GM18502 (cell line): ENCODE results near the gene STARD10.
"Not testable (repeated sequence)": the region's sequence is repeated elsewhere in the genome, so short reads cannot be mapped to it uniquely, and the experiment has no call there.

Experiments used
- ATAC-seq: cut with Tn5 transposase; IDR thresholded peaks from one replicate; pipeline ENCODE4 v1.9.1; 2021; ENCODE audit warnings: mild to moderate bottlenecking; ENCODE audit not compliant: unreplicated experiment, poor library complexity

The STARD10 gene, protein sequence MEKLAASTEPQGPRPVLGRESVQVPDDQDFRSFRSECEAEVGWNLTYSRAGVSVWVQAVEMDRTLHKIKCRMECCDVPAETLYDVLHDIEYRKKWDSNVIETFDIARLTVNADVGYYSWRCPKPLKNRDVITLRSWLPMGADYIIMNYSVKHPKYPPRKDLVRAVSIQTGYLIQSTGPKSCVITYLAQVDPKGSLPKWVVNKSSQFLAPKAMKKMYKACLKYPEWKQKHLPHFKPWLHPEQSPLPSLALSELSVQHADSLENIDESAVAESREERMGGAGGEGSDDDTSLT

DNA sequence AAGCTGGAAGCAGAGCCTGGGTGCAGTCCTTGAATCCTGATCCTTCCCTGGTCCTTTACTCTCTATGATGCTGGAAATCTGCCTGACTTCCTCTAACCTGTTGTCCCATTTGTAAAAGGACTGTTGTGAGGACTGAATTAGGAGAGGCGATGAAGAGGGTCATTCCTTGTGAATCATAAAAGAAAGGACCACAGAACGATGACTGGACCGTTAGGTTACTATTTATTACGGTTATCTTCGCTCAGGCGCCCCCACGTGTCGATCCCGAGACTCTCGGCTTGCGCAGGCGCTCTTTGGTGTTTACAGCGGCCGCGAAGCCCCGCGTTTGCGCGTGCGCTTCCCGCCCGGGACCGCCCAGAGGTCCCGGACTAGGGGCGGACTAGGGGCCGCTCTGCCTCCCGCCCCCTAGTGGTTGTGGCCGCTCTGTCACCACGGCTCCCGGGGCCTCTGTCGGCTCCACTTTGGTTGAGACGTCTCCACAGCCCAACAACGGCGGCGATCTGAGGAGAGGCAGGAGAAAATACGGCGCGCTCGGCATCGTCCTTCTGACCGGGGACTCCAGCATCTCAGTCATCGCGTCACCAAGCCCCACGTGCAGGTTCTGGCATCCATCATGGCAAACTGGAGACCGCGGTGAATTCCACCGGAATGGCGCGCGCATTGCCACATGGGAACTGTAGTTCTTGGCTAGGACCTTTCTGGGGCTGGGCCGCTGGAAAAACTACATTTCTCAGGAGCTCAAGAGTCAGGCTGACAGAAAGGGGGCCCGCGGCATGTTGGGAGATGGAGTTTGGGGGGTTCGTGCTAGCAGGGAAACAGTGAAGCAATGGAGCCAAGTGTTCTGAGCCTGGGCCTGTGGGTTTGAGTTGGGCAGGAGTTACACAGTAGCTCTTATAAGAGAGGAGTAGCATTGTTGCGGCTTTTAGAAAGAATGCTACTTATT lies at the start of gene STARD10:
STARD10 (minus strand) TSS at position 623 of the 943 bp plus-strand sequence. CDS start 12,866 bp downstream, outside the sequence.
- peak; percentile 86 for ATAC-seq

DNA sequence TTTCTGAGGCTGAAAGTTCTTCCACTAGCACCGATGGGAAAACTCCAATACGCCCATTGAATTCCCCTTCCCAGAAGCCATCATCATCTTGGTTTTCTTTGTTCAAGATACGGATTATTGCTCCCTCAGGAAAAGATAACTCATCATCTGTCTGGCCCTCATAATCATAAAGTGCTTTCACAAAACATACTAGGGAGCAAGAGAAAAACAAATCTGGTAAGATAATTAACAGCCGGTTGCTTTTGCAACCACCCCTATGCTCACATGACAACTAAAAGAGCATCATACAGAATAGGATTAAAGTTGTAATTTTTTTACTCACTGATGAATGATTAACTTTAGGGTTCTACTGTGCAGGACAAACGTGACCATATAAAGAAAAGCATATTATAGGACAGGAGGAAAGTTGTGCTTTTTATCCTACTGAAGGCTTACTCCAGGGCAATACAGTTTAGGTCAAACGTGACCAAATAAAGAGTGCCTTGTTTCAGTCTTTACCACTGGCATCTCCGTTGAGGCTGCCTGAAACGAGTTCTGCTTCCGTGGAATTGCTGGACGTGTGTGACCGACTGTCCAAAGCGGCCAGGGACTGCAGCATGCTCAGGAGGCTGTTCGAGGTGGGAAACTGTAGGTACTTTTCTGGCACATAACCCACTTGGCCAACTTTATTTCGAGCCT lies 48.9 kb upstream of the STARD10 start:
- ATAC-seq: no peak

DNA sequence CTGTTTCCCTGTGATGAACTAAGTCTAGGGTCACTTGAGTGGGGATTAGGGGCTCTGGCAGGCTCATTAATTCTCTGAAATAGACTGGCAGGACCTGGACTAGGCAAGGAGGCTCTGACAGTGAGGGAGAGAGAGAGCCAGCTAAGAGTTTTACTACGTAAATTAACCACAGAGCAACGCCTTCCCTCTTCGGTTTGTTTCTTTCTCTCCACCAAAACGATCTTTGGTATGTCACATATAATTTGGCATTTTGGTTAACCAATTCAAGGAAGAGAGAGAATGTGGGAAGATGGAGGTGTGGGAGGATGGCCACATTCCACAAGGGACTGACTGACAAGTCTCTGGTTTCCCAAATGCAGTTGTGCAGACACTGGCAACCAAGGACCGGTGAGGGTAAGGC lies 48.3 kb upstream of the STARD10 start:
- ATAC-seq: no peak

DNA sequence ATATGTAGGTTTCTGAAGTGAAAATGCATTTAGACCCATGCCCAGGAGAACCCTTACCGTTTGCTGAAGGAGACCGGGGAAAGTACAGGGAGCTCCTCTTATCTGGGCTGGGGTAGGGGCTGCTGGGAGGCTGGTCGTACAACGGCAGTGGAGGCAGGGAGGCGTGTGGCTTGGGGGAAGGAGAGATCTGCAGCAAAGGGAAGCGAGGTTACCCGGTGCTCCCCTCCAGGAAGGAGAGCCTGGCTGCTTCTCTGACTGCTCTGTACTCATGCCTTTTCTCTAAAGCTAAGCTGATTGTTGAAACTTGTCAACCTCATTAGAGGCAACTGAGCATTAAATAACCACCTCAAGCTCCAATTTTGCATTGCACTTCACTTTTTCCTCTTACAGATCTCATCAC lies 47.5 kb upstream of the STARD10 start:
- no peak for ATAC-seq

DNA sequence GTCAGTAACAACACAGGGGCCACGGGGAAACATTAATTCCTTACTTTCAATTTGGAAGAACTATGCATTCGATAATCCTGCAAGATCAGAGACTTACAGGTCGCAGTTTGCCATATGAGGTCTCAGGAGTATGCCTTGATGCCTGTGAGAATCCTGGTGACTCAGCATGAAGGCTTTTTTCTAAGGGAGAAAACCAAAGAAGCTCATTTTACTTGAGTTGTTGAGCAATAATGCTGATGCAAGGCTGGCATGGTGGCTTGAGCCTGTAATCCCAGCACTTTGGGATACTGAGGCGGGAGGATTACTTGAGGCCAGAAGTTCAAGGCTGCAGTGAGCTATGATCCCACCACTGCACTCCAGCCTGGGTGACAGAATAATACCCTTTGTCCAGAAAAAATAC lies 46.9 kb upstream of the STARD10 start:
- no peak for ATAC-seq

DNA sequence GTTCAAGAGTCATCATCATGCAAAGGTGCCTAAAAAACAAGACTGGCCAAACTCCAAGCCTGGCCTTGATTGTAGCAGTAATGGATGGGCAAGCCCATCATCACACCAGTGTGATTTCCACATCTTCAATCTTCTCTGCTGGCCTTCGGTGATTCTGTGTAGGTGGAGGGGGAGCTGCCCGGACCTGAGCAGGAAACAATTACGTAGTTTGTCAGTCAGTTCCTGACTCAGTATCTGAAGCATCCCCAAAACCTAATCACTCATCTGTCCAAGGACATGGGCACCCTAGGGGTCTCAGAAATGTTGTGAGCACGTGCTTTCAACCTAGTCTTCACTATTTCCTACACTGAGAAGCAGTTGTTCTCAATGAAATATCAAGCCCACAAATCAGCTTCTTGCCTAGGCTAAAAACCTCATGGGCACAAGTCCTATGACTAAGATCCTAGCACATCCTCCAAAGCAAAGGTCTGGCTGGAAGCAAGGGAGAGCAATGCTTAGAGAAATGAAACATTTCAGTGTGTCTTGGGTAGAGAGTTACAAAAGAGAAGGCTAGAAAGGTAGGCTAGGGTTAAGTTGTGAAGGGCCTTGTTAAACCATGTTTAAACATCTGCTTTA lies 45.0 kb upstream of the STARD10 start:
- ATAC-seq: no peak

DNA sequence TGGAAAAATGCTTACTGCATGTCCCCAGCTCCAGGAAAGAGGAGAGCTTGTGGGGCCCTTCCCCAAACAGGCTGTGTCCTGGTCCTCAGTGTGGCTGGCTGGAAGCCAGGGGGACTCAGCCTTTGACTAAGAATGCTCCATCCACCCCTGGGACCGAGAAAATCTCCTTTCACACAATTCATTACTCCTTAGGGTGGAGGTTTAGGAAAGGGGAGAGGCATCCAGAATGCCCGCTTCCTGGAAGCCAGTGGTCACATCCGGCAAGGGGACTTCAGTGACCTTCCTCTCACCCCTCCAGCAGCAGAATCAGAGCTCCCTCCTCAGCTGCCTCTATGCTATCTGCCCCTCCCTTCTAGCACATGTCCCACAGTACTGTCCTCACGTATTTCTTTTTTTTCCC lies 42.3 kb upstream of the STARD10 start:
- no peak for ATAC-seq

DNA sequence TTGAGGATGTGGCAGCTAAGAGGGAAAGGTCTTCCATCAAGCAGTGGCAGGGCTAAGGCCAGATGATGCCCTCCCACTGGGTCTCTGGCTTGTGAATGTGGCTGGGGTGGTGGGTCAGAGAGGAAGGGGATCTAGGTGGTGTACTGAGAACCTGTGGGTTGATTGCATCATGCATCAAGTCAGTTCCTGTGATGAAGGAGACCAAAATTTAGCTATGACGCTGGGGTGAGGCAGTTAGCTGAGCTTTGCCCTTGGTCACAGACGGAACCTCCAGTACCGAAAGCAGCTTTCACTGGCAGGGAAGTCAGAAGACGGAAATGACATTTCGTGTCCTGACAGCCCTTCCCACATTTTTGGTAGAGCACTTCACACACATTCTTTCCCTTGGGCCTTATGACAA lies 41.1 kb upstream of the STARD10 start:
- ATAC-seq: no peak

DNA sequence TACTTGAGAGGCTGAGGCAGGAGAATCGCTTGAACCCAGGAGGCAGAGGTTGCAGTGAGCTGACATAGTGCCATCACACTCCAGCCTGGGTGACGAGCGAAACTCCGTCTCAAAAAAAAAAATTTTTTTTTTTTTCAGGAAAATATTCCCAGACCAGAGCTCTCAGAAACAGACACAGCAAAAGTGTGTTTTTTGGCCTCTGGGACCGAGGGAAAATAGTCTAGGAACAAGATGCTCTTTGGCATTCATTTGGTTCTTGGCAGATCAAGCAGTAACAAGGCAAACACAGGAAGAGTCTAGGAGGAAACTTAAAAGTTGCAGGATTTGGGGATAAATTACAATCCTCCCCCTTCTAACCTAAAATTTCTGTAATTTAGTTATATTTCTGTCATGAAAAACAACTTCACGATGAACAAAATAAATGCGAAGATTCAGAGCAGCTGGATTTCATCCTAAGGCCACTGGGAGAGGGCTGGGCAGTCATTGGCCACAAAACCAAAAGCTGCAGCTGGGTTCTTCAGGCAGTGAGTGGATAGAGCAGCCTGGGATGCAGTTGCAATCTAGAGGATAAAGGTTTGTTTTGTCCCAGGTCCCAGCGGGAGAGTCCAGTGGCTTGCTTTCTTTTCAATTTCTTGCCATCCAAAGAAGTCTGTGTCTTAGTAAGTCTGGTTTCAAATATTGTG lies 40.1 kb upstream of the STARD10 start:
- ATAC-seq: no peak

DNA sequence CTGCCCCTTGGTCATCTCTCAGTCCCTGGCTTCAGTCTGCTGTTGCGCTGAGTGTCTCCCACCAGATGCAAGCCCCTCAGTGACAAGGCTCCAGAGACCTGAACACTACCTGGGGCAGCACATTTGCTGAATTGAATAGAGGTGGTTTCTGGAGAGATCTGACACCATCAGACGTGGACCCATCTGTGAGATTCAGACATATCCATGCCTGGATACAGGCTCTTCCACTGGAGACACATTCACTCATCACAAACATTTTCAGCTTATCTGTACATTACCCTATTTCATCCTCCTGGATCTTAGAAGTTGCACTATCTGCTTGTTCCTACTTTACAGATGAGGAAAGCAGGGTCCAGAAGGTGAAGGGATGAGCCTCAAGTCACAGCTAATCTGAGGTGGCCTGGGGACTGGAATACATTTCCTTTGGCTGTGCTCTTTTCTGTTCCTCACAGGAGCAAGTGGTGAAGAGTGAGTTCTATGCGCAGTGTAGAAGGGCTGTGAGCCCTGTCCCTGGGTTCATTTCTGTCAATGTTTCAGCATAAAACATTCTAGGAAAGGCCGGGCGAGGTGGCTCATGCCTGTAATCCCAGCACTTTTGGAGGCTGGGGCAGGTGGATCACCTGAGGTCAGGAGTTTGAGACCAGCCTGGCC lies 39.4 kb upstream of the STARD10 start:
- no peak for ATAC-seq

DNA sequence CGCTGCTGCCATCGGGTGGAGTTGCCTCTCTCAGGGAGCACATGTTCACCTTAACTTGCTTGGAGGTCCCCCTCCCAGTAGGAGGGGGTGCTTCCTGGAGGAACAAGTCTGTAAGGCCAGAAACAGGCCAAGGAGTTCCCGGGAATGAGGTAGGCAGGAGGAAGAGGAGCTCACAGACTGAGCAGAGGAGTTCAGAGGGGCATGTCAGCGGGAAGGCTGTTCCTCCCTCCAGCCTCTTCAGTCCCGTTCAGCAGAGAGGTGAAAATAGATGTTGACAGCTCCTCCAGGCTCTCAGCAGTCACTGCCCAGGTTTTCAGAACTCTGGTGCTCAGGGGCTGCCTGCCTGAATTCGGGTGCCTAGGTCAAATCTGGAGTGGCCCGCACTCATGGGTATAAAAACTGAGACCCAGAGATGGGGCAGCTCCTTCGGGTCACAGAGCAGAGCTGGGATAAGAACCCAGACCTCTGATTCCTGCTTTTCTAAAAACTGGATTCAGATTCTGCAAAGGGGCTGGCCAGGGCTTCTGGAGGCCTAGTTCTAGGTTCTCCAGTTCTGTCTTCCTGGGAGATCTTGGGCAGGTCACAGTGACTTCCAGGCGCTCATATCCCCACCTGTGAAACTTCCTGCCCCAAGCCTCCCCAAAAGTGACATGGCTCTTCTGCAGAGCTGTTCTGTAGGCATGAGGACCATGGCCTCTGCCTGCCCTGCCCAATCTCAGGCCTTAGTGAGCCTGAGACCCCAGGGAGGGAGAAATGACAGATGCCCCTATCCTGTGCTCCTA lies 38.6 kb upstream of the STARD10 start:
- ATAC-seq: no peak

DNA sequence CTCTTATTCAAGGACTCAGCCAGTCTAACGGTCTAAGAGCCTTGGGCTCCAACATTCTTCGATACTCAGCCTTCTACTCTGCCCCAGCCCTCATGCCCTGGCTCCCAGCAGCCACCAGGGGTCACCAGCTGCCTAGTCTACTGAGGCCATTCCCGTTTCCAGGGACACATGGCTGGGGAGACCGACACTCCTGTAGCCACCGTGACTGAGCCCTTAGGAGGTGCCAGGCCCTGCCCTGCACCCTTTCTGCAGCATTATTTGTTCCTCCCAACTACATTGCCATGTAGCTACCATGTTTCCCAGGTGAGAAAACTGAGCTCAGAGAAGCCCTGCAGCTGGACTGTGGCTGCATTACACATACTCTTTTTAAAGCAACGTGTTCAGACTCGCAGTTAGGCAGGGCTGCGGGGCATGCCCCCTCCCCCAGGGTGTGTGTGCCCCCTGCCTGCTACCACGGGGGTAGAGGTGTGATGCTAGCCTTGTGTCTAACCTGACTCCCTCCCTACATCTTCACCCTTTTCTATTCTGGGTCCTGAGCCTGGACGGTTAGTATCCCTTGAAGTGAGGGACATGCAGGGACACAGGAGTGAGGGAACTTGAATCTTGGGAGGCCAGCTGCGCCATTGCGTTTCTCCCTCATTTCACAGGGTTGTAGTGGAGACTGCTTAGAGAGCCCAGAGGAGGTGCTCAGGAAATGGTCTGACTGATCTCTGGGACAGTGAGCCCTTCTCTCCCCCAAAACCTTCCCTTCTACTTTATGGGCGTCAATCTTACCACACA lies 37.9 kb upstream of the STARD10 start:
- ATAC-seq: no peak

DNA sequence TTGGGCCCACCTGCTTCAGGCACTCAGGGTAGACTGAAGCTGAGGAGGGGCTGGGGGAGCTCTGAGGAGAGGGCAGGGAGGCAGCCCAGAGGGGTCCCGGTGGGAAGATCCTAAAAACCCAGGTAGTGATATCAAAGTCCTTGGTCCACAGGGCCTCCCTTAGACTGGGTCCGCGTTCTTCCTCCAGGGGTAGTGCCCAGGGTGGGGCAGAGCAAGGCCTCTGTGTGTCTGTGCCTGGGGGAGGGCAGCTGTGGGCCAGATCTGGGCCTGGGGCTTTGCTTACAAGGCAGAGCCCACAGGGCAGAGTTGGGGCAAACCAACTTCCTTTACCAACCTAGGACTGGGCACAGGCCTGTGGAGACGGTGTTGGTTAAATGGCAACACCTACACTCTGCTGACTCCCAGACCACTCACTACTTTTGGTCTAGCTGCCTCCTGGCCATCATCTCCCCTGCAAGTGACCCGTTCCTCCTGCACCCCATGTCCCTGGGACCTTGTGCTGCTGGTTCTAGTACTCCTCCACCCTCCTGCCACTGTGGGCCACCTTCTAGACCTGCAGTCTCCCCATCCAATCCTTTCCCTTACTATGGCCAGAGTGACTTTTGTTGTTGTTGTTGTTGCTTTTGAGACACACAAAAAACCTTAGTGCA lies 36.2 kb upstream of the STARD10 start:
- no peak for ATAC-seq

DNA sequence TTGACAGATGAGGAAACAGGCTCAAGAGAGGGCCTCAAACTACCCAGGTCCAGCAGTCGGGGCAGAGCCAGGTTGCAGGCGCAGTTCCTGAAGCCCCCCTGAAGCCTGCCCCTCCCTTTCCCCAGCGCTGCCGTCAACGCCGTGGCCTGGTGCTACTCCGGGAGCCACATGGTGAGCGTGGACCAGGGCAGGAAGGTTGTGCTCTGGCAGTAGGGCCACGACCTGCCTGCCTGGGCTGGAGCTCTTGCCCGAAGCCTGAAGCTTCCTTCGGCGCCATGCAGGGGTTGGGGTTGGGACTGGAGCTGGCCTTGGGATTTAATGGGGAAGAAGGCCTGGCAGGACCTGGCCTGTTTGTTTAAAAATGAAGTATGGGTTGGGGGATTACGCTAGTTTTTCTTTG lies 35.3 kb upstream of the STARD10 start:
- no peak for ATAC-seq

DNA sequence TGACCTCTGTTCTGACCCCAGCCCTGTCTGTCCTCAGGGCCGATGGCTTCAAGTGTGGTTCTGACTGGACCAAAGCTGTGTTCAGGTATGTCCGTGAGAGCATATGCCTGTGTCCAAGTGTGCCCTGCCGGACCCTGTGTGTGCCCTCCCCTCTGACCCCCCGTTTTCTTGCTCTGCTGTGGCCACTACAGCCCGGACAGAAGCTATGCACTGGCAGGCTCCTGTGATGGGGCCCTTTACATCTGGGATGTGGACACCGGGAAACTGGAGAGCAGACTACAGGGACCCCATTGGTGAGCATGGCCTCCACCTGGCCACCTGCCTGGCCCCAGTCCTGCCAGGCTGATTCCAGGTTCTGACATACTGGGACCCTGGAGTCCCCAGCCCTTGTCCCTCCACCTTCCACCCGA lies 34.9 kb upstream of the STARD10 start:
- ATAC-seq: no peak

DNA sequence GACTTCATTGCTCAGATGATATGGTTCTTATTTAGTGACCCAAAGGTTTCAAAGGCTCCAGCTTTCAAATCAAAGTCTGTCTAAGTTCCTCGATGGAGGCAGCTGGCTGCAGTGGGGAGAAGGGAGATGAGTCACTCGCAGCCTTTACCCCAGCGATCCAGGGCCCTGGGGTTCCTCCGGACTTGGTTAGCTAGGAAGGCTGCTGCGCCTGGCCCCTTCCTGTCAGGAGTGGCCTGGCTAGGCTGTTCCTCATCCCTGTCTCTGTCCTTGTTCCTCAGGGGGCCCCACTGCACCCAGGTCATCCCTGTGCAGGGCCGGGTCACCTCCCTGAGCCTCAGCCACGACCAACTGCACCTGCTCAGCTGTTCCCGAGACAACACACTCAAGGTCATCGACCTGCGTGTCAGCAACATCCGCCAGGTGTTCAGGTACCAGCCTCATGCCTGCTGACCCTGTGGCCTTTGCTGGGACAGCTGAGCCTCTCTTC lies 34.3 kb upstream of the STARD10 start:
- ATAC-seq: no peak

DNA sequence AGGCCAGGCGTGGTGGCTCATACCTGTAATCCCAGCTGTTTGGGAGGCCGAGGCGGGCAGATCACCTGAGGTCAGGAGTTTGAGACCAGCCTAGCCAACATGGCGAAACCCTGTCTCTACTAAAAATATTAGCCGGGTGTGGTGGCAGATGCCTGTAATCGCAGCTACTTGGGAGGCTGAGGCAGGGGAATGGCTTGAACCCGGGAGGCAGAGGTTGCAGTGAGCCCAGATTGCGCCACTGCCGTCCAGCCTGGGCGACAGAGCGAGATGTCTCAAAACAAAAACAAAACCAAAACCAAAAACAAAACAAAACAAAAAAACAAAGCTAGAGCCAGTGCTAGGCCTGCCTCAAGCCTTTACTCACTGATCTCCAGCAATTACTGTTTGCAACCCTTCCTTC lies 33.8 kb upstream of the STARD10 start:
- not testable (repeated sequence) for ATAC-seq
